ENCODE data around the gene SCFD2.
"Not testable (repeated sequence)": the region's sequence is repeated elsewhere in the genome, so short reads cannot be mapped to it uniquely, and the experiment has no call there.

Gene SCFD2

DNA sequence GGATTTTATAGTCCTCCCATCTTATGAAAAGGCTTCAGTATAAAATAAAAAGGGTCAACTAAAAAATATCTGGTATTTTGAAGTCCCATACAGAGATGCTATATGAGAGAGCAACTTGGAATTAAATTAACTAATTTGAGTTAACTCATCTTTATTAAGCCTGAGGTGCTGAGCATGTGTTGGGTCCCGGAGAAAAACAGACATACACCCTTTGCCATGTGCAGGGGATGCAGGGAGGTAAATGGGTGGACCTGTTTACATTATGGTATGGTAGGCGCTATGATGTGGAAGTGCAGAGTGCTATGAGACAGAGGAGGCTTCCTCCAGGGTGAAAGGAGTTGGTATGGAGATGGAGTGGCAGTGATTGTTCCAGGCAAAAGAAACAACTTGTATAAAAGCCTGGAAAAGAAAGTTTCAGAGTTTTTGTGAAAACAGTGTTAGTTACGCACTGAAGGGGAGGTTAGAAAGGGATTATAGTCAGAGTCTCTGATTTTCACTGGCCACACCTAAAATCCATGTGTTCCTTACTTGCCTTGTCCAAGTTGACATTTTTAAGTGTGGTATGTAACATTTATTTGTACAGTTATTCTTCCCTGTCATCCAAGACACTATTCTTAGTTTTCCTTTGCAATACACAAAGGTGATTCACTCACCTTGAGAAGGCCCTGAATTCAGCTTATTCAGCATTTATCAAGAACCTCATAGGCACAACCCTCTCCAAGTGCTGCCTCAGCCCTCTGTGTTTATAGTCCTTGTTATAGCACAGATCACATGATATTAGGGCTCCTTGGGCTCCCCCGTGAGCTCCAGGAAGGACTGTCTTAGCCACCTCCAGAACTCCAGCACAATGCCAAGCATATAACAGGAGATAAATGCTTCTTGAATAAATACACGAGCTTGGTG is 351.7 kb downstream of the SCFD2 start:
- no peak for DNase-seq (ENCODE audit: low read depth)

DNA sequence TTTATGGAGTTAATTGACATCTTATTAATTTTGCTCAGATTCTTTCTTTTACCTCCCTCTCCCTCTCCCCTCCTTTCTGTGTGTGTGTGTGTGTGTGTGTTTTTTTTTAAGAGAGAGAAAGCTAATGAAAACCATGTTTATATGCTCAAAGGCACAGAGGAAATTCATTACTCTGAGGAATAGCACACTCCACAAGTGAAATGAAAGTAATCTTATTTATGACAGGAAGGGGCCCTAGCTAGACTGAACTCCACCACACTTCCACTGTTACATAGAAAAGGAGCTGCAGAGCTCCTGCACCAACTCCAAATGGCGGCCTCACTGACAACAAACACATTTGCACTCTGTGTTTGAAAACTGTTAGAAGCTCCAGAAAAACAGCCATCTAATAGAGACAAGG is 353.1 kb downstream of the SCFD2 start:
- peak; percentile 58 for DNase-seq (ENCODE audit: low read depth)

GRCh38 chr4:53011259-53011905 is 354.5 kb downstream of the SCFD2 start:
- no peak for DNase-seq (ENCODE audit: low read depth)

GRCh38 chr4:53010318-53010717 is 355.5 kb downstream of the SCFD2 start:
- peak; percentile 95 for DNase-seq (ENCODE audit: low read depth)

DNA sequence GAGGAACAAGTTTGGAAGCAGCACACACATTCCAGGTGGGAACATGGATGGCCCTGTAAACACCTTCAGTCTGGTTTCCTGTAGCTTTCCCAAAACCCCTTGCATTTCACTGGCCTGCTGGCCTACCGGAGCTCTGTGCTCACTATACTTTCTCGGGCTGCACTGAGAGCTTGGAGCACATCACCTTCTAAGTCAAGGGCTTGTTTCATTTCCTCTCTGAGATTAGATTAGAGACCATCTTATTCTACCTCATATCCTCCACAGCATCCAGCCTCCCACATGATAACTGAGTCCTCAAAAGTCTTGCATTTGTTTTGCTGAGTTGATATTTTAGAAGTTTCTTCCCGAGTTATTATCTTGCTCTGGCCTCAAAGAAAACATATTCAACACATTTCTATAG is 356.0 kb downstream of the SCFD2 start:
- peak; percentile 50 for DNase-seq (ENCODE audit: low read depth)

DNA sequence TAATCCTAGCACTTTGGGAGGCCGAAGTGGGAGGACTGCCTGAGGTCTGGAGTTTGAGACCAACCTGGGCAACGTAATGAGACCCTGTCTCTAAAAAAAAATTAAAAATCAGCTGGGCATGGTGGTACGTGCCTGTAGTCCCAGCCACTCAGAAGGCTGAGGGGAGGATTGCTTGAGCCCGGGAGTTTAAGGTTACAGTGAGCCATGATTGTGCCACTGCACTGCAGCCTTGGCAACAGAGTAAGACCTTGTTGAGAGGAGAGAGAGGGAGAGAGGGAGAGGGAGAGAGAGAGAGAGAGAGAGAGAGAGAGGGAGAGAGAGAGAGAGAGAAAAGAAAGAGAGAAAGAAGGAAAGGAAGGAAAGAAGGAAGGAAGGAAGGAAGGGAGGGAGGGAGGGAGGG is 358.8 kb downstream of the SCFD2 start:
- no peak for DNase-seq (ENCODE audit: low read depth)

DNA sequence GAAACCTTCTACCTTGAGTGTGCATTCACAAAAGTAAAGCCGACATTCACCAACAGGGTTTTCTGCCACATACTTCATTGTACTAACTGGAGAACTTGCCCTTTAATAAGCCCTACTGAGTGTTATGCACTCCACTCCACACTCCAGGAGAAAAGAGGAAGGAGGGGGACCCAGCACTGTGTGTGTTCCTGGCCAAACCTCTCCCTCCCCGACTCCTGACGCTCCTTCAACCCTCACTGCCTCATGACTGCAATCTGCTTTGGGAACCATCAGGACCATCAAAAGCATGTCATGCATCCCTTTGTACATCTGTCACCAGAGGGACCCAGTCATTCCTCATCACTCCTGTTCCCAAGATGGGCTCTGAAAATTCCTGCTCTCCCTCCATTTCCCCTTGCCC is 360.1 kb downstream of the SCFD2 start:
- no peak for DNase-seq (ENCODE audit: low read depth)

GRCh38 chr4:53005149-53005546 is 360.7 kb downstream of the SCFD2 start:
- DNase-seq (ENCODE audit: low read depth), result no peak

DNA sequence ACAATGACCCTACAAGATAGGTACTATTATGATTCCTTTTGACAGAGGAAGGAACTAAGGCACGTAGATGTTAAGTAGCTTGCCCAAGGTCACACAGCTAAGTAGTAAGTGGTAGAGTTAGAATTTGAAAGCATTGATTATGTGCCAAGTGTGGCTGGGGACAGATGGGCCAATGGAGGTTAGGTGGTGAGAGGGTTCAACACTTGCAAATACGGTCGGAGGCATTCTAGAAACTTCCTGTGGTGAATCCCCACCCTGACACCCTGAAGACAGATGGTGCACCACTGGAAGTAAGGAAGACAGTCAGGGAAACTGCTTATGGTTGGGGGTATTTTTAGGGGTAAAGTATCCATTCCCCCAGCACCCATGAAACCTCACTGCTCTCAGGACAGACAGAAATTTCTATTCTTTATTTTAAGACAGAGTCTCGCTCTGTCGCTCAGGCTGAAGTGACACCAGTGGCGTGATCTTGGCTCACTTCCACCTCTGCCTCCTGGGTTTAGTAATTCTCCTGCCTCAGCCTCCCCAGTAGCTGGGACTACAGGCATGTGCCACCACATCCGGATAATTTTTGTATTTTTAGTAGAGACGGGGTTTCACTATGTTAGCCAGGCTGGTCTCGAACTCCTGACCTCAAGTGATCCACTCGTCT is 361.2 kb downstream of the SCFD2 start:
- no peak for DNase-seq (ENCODE audit: low read depth)

DNA sequence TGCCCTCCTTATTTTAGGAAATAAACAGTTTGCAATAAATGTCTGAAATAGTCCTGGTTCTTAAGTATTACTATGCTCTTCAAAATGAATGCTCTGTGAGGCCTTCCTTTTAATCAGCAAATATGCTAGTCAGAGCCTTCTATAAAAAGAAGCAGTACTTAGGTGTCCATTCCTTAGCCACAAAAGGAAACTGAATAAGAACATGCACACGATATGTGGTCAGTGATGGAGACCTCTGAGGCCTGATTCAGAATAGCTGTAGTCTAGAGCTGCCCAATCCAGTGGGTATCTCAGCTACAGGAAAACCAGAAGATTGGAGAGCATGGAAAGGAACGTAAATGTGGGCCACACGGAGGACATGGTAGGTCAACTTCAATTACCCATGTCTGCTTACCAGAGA is 361.9 kb downstream of the SCFD2 start:
- DNase-seq (ENCODE audit: low read depth), result peak; percentile 63

DNA sequence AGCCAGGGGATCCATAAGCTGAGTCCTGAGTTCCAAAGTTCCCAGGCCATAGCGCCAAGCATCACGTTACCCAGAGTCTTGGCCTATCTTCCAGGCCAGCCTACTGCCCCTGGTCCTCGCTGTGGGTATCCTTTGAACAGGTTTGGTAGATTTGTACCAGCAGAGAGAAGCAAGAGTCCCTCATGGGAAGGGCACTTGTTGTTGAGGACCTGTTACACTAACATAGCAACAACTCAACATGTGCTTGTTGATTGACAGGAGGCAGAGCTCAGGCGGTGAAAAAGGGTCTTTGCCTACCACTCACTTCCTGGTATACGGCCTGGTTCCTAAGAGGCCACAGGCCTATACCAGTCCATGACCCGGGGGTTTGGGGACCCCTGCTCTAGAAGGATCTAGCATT is 365.3 kb downstream of the SCFD2 start:
- DNase-seq (ENCODE audit: low read depth), result no peak

DNA sequence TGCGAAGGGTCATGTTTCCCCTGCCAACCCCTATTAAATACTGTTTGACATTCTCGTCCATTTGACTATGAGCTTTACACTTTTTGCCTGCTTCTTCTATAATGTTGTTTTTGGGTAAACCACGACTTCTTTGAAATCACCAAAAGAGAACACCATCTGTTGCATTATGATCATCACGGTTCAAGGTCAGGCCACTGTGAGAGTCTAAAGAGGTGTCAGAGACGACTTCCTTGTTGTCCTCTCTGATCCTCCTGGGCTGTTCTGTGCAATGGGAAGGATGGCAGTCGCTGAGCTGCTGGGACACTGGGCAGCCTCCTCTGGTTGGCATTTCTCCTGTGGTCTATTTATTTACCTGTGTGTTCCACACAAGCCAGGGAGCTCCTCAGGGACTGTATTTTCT is 366.2 kb downstream of the SCFD2 start:
- no peak for DNase-seq (ENCODE audit: low read depth)

- DNase-seq (ENCODE audit: low read depth), result no peak
Measured at GRCh38 chr4:52998413-52998812, 367.4 kb downstream of the SCFD2 start.

- peak; percentile 13 for DNase-seq (ENCODE audit: low read depth)
Measured at GRCh38 chr4:52997132-52997416, 368.8 kb downstream of the SCFD2 start.

DNA sequence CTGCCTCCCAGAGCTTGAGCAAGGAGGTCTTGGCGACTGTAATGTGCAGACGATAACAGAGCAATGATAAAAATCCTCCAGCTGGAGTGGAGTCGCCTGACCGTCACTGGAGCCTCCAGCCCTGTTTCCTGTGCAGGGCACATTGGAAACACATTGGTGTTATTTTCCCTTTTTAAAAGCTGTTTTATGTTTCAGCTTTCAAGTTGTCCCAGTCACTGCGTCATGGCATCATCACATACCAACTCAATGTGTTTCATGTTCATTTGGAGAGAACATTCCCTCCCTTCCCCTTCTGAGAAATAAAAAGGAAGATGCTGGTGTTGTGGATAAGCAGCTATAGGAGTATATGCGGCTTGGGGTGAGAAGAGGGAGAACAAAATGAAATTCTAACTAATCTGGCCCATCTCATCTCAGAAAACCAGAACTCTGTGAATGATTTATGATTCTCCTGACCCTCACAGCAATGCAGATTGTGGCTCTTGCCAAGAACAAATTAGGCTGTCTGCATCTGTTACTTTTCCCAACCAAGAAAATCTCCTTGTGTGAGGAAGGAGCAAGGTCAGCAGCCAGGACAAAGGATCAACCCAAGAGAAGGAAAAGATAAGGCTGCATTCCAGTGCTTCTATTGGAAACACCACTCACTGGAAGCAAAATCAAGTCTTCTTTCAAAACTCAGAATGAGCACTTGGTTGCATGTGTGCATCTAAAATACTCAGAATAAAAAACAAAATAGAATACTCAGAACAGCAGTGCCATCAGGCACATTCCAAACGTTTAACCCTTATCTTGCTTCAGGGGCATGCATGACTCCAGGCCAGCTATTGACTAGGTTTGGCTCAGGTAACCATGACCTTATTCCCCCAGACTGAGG is 369.4 kb downstream of the SCFD2 start:
- peak; percentile 98 for DNase-seq (ENCODE audit: low read depth)

DNA sequence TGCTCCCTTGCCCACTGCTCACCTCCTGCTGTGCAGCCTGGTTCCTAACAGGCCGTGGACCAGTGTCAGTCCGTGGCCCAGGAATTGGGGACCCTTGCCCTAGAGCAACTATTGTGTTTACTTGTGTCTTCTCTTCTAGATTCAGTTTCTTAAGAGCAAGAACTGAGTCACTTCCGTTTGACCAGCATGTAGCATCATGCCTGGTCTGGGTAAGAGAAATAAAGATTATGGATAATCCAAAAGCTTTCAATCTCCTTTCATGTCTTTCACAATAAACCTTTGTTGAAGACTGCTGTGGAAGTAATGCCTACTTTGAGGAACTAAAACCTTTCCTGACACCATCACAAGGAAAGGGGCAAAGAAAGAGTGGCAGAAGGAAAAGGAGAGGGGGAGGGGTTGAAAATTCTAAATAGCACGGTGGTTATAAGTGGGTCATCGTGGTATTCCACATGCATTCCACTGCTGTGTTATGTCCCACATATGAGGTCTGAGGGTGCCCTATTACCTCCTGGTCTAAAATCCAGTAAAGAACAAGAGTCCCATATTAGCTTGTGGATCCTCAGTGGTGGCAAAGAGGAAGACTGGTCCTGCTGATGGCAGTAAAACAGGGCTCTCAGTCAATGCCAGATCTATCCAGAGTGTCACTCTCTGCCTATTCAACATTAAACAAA is 370.4 kb downstream of the SCFD2 start:
- peak; percentile 66 for DNase-seq (ENCODE audit: low read depth)

DNA sequence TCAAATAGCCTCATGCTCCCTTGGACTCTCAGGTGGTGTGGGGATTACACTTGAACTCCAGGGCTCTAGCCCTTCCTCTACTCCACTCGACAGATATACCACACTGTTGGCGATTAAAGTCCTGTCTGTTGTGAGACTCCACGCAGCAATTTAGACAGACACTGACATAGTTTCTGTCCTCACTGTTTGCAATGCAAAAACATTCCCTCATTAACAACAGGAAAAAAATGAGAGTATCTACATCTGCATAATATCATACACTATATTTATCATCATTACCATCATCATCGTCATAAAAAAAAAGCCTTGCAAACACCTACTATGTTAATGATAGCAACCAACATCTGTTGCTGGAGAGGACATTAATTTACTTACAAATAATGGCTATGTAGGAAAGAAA is 371.3 kb downstream of the SCFD2 start:
- DNase-seq (ENCODE audit: low read depth), result no peak

DNA sequence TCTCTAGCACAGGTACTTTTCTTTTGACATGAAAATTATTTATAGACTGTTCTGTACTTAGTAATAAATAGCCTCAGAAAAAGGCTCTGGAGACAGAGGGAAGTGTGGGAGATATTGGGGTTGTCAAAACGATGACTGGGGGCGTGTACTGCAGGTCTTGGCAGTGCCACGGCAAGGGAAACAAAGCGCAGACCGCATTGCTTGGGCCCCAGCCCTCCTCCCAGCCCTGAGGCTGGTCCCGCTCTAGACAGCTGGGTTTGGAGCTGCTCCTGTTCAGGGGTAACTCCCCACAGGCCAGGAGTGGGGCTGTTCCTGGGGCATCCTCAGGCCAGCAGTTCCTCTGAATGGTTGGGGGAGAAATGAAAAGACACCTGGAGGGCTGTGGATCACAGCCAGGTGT is 372.1 kb downstream of the SCFD2 start:
- no peak for DNase-seq (ENCODE audit: low read depth)

GRCh38 chr4:52992551-52992950 is 373.3 kb downstream of the SCFD2 start:
- not testable (repeated sequence) for DNase-seq (ENCODE audit: low read depth)

DNA sequence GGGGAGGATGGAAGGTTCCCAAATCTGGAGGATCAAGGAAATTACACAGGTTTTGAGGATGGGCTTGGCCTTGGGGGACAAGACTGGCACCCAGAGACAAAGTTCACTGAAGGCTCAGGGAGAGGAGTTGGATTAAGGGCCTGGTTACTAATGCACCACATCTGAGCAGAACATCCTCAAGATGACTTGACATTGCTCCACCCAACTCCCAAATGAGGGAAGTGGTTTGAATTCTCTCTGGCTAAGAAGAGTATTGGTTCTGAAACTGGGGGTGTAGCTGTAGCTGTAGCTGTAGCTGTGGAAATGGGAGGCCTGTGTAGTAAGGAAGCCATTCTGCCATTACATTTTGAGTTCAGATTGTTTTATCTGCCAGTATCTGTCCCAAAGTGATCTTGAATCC is 374.4 kb downstream of the SCFD2 start:
- no peak for DNase-seq (ENCODE audit: low read depth)

- DNase-seq (ENCODE audit: low read depth), result no peak
Measured at GRCh38 chr4:52990706-52991105, 375.2 kb downstream of the SCFD2 start.

DNA sequence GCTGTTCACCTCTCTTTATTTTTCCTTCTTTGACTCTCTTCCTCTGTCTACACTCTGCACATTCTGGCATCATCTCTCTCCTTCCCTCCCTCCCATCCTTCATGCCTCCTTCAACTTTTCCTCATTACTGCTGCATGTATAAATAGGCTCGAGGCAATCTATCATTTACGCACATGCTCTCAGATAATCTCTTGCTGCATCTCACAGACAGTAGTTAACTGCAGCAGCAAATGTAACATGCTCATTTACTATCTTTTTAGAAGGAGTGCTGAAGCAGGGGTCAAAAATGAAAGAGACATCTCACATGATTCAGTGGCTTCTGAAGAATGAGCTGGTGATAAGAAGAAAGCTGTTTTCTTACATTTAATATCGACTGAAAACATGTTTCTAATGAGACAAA is 376.0 kb downstream of the SCFD2 start:
- DNase-seq (ENCODE audit: low read depth), result peak; percentile 57
